OCI-LY1 (cell line): ENCODE measurements around the gene GUCA2B.

Source experiments
- H2AFZ ChIP-seq: fragments of 200-600 bp; sonication (generic), shearing (Covaris generic); 2 replicates; pipeline ENCODE4 v1.6.0; 2014; ENCODE audit warnings: antibody characterized with exemption, mild to moderate bottlenecking, low read length
- H3F3A ChIP-seq: fragments of 200-600 bp; sonication (generic), shearing (Covaris generic); 2 replicates; pipeline ENCODE4 v1.6.0; 2014; ENCODE audit warnings: mild to moderate bottlenecking, antibody characterized with exemption, low read length, moderate library complexity; ENCODE audit not compliant: insufficient read depth
- H3K27ac ChIP-seq: fragments of 200-600 bp; sonication (generic); 2 replicates; pipeline ENCODE4 v1.5.1; 2014; ENCODE audit warnings: low read length, mixed run types, mild to moderate bottlenecking, low read depth; ENCODE audit not compliant: poor library complexity, severe bottlenecking
- H3K27me3 ChIP-seq: fragments of 200-600 bp; sonication (generic); 2 replicates; pipeline ENCODE4 v1.6.0; 2014; ENCODE audit warnings: antibody characterized with exemption, mild to moderate bottlenecking, low read length, moderate library complexity; ENCODE audit not compliant: insufficient read depth
- H3K36me3 ChIP-seq: fragments of 200-600 bp; sonication (generic); 2 replicates; pipeline ENCODE4 v1.6.1; 2014; ENCODE audit warnings: mild to moderate bottlenecking, antibody characterized with exemption, low read length, moderate library complexity, mixed read lengths; ENCODE audit not compliant: insufficient read depth
- H3K4me1 ChIP-seq: fragments of 200-600 bp; sonication (generic); 2 replicates; pipeline ENCODE4 v1.5.1; 2014; ENCODE audit warnings: mild to moderate bottlenecking, low read length, moderate library complexity; ENCODE audit not compliant: insufficient read depth, severe bottlenecking
- H3K4me2 ChIP-seq: fragments of 200-600 bp; sonication (generic), shearing (Covaris generic); 2 replicates; pipeline ENCODE4 v1.6.1; 2014; ENCODE audit warnings: low read length
- H3K4me3 ChIP-seq: fragments of 200-600 bp; sonication (generic); 2 replicates; pipeline ENCODE4 v1.5.1; 2014; ENCODE audit warnings: low read length, low read depth, mild to moderate bottlenecking, mixed read lengths; ENCODE audit not compliant: poor library complexity, severe bottlenecking
- H3K79me2 ChIP-seq: fragments of 200-600 bp; shearing (Covaris generic); 2 replicates; pipeline ENCODE4 v1.6.1; 2016; ENCODE audit warnings: mixed run types, low read length, mixed read lengths; ENCODE audit not compliant: insufficient read depth
- H3K9ac ChIP-seq: fragments of 200-600 bp; sonication (generic), shearing (Covaris generic); 2 replicates; pipeline ENCODE4 v1.6.1; 2014; ENCODE audit warnings: mild to moderate bottlenecking, low read length, mixed read lengths
- H3K9me2 ChIP-seq: fragments of 200-600 bp; sonication (generic), shearing (Covaris generic); 2 replicates; pipeline ENCODE4 v1.6.1; 2014; ENCODE audit warnings: low read depth, mild to moderate bottlenecking, low read length, mixed read lengths
- H3K9me3 ChIP-seq: fragments of 200-600 bp; shearing (Covaris generic); 2 replicates; pipeline ENCODE4 v1.6.1; 2014; ENCODE audit warnings: low read length, mixed read lengths
- H4K20me1 ChIP-seq: fragments of 200-600 bp; sonication (generic), shearing (Covaris generic); 2 replicates; pipeline ENCODE4 v1.6.0; 2016; ENCODE audit warnings: mild to moderate bottlenecking, low read length; ENCODE audit not compliant: insufficient read depth
- CTCF ChIP-seq: fragments of 200-600 bp; sonication (generic), shearing (Covaris generic); IDR thresholded peaks from 2 replicates; pipeline ENCODE4 v1.5.1; 2017; ENCODE audit warnings: mild to moderate bottlenecking, antibody characterized with exemption, low read length, moderate library complexity, mixed read lengths
- EZH2 ChIP-seq: fragments of 200-600 bp; sonication (generic), shearing (Covaris generic); IDR thresholded peaks from 2 replicates; pipeline ENCODE4 v1.8.0; 2017; ENCODE audit warnings: borderline replicate concordance, mixed run types, mild to moderate bottlenecking, antibody characterized with exemption, low read length, moderate library complexity, mixed read lengths

Gene GUCA2B

GRCh38 chr1:42118125-42118524, 35.1 kb upstream of the GUCA2B start:
- H3F3A ChIP-seq, result no peaks in the 10 kb centered on the region
- no peak overlapping the region for H3K4me2 ChIP-seq
- H2AFZ ChIP-seq, result no peak overlapping the region
- H3K27me3 ChIP-seq, result no peaks in the 10 kb centered on the region
- no peaks in the 10 kb centered on the region for H3K9me3 ChIP-seq
- H3K36me3 ChIP-seq, result no peaks in the 10 kb centered on the region
- H4K20me1 ChIP-seq, result no peaks in the 10 kb centered on the region
- no peak for TF ChIP-seq CTCF
- no peak for TF ChIP-seq EZH2
- no peaks in the 10 kb centered on the region for H3K4me1 ChIP-seq
- no peak overlapping the region for H3K27ac ChIP-seq
- no peaks in the 10 kb centered on the region for H3K9me2 ChIP-seq
- H3K79me2 ChIP-seq, result no peaks in the 10 kb centered on the region
- H3K4me3 ChIP-seq, result no peak overlapping the region
- no peak overlapping the region for H3K9ac ChIP-seq

- Histone ChIP-seq H3K4me1 (no peaks in the 10 kb centered on the region), H3K9me3 (no peaks in the 10 kb centered on the region), H3K27ac (no peak overlapping the region), H3K4me3 (no peak overlapping the region), H3K36me3 (no peaks in the 10 kb centered on the region), H3K79me2 (no peaks in the 10 kb centered on the region), H3F3A (no peaks in the 10 kb centered on the region), H3K27me3 (no peaks in the 10 kb centered on the region), H3K4me2 (no peak overlapping the region), H3K9ac (no peak overlapping the region), H4K20me1 (no peaks in the 10 kb centered on the region), H2AFZ (no peak overlapping the region), H3K9me2 (no peaks in the 10 kb centered on the region)
- TF ChIP-seq EZH2 (no peak), CTCF (no peak)
These were observed 30.8 kb upstream of the GUCA2B start for GRCh38 chr1:42122408-42122807.

- H3K36me3 ChIP-seq, result no peaks in the 10 kb centered on the region
- H3K9ac ChIP-seq, result no peak overlapping the region
- no peaks in the 10 kb centered on the region for H3K9me3 ChIP-seq
- H3K4me2 ChIP-seq, result no peak overlapping the region
- no peak overlapping the region for H2AFZ ChIP-seq
- no peak overlapping the region for H3K4me3 ChIP-seq
- H3K27ac ChIP-seq, result no peak overlapping the region
- H3K9me2 ChIP-seq, result no peaks in the 10 kb centered on the region
- TF ChIP-seq EZH2 (no peak), CTCF (no peak)
- H3K4me1 ChIP-seq, result no peaks in the 10 kb centered on the region
- H3K27me3 ChIP-seq, result peaks cover 4% of the 10 kb centered on the region; the same call in 1 of the 2 replicates
- no peaks in the 10 kb centered on the region for H3K79me2 ChIP-seq
- no peaks in the 10 kb centered on the region for H4K20me1 ChIP-seq
- no peaks in the 10 kb centered on the region for H3F3A ChIP-seq
These were observed 27.7 kb upstream of the GUCA2B start for GRCh38 chr1:42125552-42125951.
